Spinal cord (tissue), 4 donors: ENCODE measurements around the gene SLC35F5. TPM values are rescaled to one million over a fixed set of nuclear protein-coding genes. Genes with fewer than 3 reads are reported as not detected.

Source experiments
- polyA plus RNA-seq, 2 donors: library from polyadenylated mRNA; unstranded; fragments of 120-200 nt; gene quantifications; one replicate each; pipeline ENCODE4 v1.2.1, GENCODE V29; 2013; ENCODE audit not compliant: insufficient read length in 2 of 2
- small RNA-seq: library from RNA; depleted of rRNA; stranded (forward); fragments of <200 nt; gene quantifications from one replicate; pipeline ENCODE3, GENCODE V24; 2014; ENCODE audit warnings: low replicate concordance
- total RNA-seq, 2 donors: library from RNA; depleted of rRNA in 1 of 2; stranded (reverse); fragments of 120-200 nt in 1 of 2; fragments of >200 nt in 1 of 2; gene quantifications; one replicate each; pipeline versions ENCODE4 v1.2.3 to v1.2.4, GENCODE V29; 2013 to 2014

SLC35F5 gene
- total and polyA plus RNA-seq, 4 donors, result 40.7 to 144 (median 72.0) TPM

Small RNA genes within 50 kb of the gene (small RNA-seq; reads per million reads assigned to genes)
- gene MIR4782, result not detected
- not detected for gene RNU6-744P

Other genes starting within 250 kb of the SLC35F5 start
- gene RABL2A, start 129.4 kb downstream of the SLC35F5 start, total RNA-seq, result 10 to 100 TPM; 10.4 to 35.7 TPM
- 10 to 100 TPM; 46.1 to 73.7 TPM for gene RABL2A, start 129.4 kb downstream of the SLC35F5 start, polyA plus RNA-seq
- 100 to 1,000 TPM; 127 to 158 TPM for gene ACTR3, start 133.4 kb upstream of the SLC35F5 start, total RNA-seq
- 100 to 1,000 TPM; 134 to 174 TPM for gene ACTR3, start 133.4 kb upstream of the SLC35F5 start, polyA plus RNA-seq